Prostate gland (tissue), 2 donors: Measurements from ENCODE around the gene TMEM120B. TPM values are rescaled to one million over a fixed set of nuclear protein-coding genes. Genes with fewer than 3 reads are reported as not detected.

Source experiments
- DNase-seq: peaks from one replicate; pipeline ENCODE4 v3.0.0-alpha.2; 2019; ENCODE audit warnings: low spot score
- H3K27ac ChIP-seq, 2 donors: fragments of 200-600 bp; sonication (generic); 2 replicates each; pipeline ENCODE4 v1.5.1; 2017 to 2019
- H3K27me3 ChIP-seq: fragments of 200-600 bp; sonication (generic); replicated peaks from 2 replicates; pipeline ENCODE4 v1.5.1; 2019; ENCODE audit not compliant: insufficient read depth
- H3K36me3 ChIP-seq, 2 donors: fragments of 200-600 bp; sonication (generic); 1 replicate in 1 of 2; 2 replicates in 1 of 2; pipeline versions ENCODE4 v1.5.1 to v1.8.1; 2017 to 2019
- H3K4me1 ChIP-seq: fragments of 200-600 bp; sonication (generic); replicated peaks from 2 replicates; pipeline ENCODE4 v1.5.1; 2019
- H3K4me3 ChIP-seq, 2 donors: fragments of 200-600 bp; sonication (generic); 2 replicates each; pipeline ENCODE4 v1.5.1; 2017 to 2019
- H3K9me3 ChIP-seq: fragments of 200-600 bp; sonication (generic); 2 replicates; pipeline ENCODE4 v1.5.1; 2017
- POLR2A ChIP-seq: fragments of 450-650 bp; IDR thresholded peaks from one replicate; pipeline ENCODE4 v1.6.1; 2016; ENCODE audit warnings: antibody characterized with exemption, mild to moderate bottlenecking
- POLR2AphosphoS5 ChIP-seq: sonication (generic); formaldehyde crosslinking; IDR thresholded peaks from one replicate; pipeline ENCODE4 v1.6.1; 2017; ENCODE audit warnings: antibody characterized with exemption
- WGBS: methylation state at CpG from one replicate; pipeline ENCODE4 v1.1.5; 2018; 5-methylcytosine and 5-hydroxymethylcytosine counted together
- intact Hi-C: fragments of 100-400 bp; cut with DNase I; formaldehyde crosslinking; loops from one replicate; pipeline ENCODE4 v1.14.2; 2022
- total RNA-seq, 2 donors: library from RNA; depleted of rRNA; stranded (reverse); fragments of >200 nt; gene quantifications; one replicate each; pipeline ENCODE4 v1.1.0, GENCODE V29; 2016
- TF ChIP-seq, protein P1 (sequence below), 4 experiments: fragments of 200-600 bp in 2 of 4; fragments of 450-650 bp in 2 of 4; sonication (generic) in 2 of 4; IDR thresholded peaks; 1 replicate in 3 of 4; 2 replicates in 1 of 4; pipeline ENCODE4 v1.5.1; 2016 to 2019; ENCODE audit warnings: antibody characterized with exemption in 4 of 4, mild to moderate bottlenecking in 2 of 4, moderate library complexity in 2 of 4

The TMEM120B gene
- total RNA-seq, 2 donors from 2014 or later: 9.5 to 12.2 TPM

DNA sequence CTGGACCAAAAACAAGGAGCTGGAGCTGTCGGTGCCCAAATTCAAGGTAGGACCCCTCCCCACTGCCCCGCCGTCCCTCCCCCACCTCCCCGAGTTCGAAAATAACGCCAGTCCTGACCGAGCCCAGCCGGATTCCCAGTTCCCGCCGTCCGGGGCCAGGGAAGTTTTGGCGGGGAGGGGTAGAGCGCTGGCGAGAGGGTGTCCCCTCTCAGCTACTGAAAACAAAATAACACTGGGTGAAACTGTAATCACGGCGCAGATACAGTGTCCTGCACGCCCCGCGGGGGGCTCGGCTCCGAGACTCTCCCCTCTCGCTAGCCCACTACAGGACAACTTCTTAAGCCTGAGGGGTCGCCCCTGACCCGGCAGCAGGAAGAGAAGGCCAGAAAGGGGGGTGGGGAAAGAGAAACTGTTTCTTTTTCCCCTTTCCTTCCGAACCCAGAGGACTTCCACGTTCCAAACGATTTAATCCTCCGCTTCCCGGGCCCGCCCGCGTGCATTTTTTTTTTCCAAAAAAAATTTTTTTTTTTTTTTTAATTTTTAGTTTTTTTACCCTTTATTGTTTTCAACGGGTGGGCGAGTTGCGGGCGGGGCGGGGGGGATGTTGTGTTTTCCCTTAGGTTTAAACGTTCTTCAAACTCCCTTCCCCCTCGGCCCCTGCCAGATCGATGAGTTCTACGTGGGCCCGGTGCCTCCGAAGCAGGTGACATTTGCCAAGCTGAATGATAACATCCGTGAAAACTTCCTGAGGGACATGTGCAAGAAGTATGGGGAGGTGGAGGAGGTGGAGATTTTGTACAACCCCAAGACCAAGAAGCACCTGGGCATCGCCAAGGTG, 92.8 kb downstream of the TMEM120B start:
- Histone ChIP-seq H3K36me3 (peaks cover 3 to 10% of the 10 kb centered on the region in 2 donors), H3K4me3 (peak overlapping the region; percentile 59 to 84), H3K27me3 (no peaks in the 10 kb centered on the region), H3K27ac (peak overlapping the region; percentile 98 to 100), H3K4me1 (peaks cover 13% of the 10 kb centered on the region), H3K9me3 (no peaks in the 10 kb centered on the region)
- no peak for DNase-seq
- under 1% methylated on average over 45 of the region's 45 CpGs for WGBS
- intact Hi-C loops: loop anchor here (10.0 kb wide), 1 partner anchor 221 kb away; the partner anchor contains the start of gene KDM2B
- TF ChIP-seq, protein P1, sequence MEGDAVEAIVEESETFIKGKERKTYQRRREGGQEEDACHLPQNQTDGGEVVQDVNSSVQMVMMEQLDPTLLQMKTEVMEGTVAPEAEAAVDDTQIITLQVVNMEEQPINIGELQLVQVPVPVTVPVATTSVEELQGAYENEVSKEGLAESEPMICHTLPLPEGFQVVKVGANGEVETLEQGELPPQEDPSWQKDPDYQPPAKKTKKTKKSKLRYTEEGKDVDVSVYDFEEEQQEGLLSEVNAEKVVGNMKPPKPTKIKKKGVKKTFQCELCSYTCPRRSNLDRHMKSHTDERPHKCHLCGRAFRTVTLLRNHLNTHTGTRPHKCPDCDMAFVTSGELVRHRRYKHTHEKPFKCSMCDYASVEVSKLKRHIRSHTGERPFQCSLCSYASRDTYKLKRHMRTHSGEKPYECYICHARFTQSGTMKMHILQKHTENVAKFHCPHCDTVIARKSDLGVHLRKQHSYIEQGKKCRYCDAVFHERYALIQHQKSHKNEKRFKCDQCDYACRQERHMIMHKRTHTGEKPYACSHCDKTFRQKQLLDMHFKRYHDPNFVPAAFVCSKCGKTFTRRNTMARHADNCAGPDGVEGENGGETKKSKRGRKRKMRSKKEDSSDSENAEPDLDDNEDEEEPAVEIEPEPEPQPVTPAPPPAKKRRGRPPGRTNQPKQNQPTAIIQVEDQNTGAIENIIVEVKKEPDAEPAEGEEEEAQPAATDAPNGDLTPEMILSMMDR (IDR thresholded peaks at IDR 0.05): peak in 1 of 4 experiments; percentile 5
- TF ChIP-seq POLR2AphosphoS5: no peak

DNA sequence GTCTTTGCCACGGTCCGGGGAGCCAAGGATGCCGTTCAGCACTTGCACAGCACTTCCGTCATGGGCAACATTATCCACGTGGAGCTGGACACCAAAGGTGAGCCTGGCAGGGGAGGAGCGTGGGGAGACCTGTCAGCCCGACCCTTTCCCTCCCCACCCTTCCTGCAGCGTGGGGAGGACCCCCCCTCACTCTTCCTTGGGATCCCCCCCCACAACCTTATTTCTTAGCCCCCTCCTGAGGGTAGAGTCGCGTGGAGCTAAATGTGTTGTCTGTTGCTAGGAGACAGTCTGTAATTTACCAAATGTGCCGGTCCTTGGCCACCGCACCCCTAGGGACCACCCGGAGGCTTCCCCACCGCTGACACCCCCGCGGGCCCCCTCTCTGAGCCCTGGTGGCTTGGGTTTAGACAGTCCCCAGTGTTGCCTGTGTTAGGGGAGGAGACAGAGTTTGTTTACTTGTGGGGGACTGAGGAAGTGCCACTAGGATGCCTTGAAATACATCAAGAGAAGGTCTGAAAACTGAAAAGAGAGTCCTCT, 93.5 kb downstream of the TMEM120B start:
- Histone ChIP-seq H3K36me3 (peaks cover 3 to 10% of the 10 kb centered on the region in 2 donors), H3K9me3 (no peaks in the 10 kb centered on the region), H3K4me3 (peak overlapping the region; percentile 59 to 84), H3K4me1 (peaks cover 16% of the 10 kb centered on the region), H3K27me3 (no peaks in the 10 kb centered on the region), H3K27ac (peak overlapping the region; percentile 98 to 100)
- TF ChIP-seq, protein P1 (IDR thresholded peaks at IDR 0.05): no peak
- TF ChIP-seq POLR2A: no peak
- no peak for TF ChIP-seq POLR2AphosphoS5
- 4% methylated on average over 15 of the region's 16 CpGs for WGBS
- intact Hi-C loops: loop anchor here (10.0 kb wide), 1 partner anchor 221 kb away; the partner anchor contains the start of gene KDM2B
- no peak for DNase-seq

DNA sequence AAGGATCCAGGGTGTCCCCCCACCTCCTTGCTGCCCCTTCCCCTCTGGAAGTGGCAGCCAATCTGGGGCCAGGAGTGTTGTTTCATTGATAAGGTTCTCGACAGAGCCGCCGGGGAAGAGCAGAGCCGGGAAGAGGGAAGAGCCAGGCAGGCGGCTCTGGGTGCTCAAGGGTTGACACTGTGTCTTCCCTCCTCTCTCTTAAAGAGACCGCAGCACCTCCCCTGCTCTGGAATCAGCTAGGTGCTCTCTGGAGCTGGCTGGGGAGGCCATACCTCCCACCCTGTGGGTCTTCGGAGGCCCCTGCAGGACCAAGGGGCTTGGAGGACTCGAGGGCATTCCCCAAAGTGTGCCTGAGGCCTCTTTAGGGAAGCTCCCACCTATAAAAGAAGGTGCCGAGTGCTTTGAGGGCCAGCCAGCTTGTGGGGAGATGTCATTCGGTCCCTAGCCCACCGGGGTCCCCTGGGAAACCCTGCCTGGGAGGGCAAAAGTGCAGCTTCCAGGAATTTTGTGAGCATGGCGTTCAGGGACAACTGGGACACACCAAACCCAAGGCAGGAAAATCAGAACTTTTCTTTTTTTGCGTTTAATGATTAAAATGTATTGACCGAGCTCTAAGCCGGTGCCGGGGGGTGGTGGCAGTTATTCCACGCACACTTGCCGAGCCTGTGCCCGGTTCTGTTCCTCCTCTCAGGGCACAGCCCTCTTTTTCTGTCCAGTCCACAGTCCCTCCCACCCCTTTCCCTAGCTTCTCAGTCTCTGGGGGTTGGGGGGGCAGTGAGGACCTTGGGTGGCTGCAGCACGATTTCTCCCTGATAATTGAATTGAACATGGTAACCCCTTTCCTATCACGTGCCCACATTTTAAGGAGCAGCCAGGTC, 94.2 kb downstream of the TMEM120B start:
- Histone ChIP-seq H3K27me3 (no peaks in the 10 kb centered on the region), H3K36me3 (peaks cover 3 to 10% of the 10 kb centered on the region in 2 donors), H3K4me1 (peaks cover 16% of the 10 kb centered on the region), H3K4me3 (peak overlapping the region; percentile 59 to 84), H3K9me3 (no peaks in the 10 kb centered on the region), H3K27ac (peak overlapping the region; percentile 98 to 100)
- intact Hi-C loops: loop anchor here (10.0 kb wide), 1 partner anchor 222 kb away; the partner anchor contains the start of gene KDM2B
- WGBS: 18% methylated on average over 21 of the region's 21 CpGs
- TF ChIP-seq, protein P1 (IDR thresholded peaks at IDR 0.05): no peak
- TF ChIP-seq POLR2A (no peak), POLR2AphosphoS5 (peak; percentile 24)
- DNase-seq: no peak

DNA sequence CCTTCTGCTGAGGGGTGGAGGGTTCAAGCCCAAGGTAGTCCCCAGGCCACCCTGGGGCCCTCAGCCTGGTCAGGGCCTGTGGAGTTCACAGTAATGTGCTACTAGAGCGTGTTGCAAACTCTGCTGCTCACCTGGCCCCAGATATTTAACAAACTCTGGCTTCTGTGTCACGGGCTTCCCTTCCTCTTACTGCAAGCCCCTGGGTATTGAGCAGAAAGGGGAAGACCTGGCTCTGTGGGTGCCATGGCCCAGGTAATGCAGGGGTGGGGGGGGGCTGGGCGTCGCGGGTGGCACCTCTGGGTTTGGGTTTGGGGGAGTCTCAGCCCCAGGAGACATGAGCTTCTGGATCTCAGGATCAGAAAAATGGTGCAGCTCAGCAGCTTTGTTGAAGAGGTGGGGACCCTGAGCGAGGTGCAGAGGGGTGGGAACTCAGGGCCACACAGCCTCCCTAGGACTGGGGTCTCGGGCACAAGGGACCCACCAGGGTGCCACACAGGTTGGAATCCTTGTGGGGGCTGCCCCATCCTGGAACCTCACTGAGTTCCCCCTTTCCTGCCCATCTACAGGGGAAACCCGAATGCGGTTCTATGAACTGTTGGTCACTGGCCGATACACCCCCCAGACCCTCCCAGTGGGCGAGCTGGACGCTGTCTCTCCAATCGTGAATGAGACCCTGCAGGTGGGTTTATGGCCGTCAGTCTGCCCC, 95.2 kb downstream of the TMEM120B start:
- DNase-seq: no peak
- H3K36me3 ChIP-seq: peaks cover 3 to 10% of the 10 kb centered on the region in 2 donors
- 75% methylated on average over 14 of the region's 14 CpGs for WGBS
- no peaks in the 10 kb centered on the region for H3K27me3 ChIP-seq
- peaks cover 16% of the 10 kb centered on the region for H3K4me1 ChIP-seq
- H3K27ac ChIP-seq: peak overlapping the region in 1 of 2 donors; percentile 42
- no peak overlapping the region for H3K4me3 ChIP-seq
- intact Hi-C loops: loop anchor here (10.0 kb wide), 1 partner anchor 223 kb away; the partner anchor contains the start of gene KDM2B
- no peaks in the 10 kb centered on the region for H3K9me3 ChIP-seq
- no peak for TF ChIP-seq POLR2A
- no peak for TF ChIP-seq POLR2AphosphoS5
- TF ChIP-seq, protein P1 (IDR thresholded peaks at IDR 0.05): no peak
